HG03558 (cell line): ENCODE data around the gene JCHAIN.
"Not testable (repeated sequence)": the region's sequence is repeated elsewhere in the genome, so short reads cannot be mapped to it uniquely, and the experiment has no call there.

Source experiments
- ATAC-seq: cut with Tn5 transposase; IDR thresholded peaks from one replicate; pipeline ENCODE4 v1.9.1; 2021; ENCODE audit warnings: moderate number of reproducible peaks; ENCODE audit not compliant: unreplicated experiment; ENCODE audit errors: extremely low read depth

JCHAIN gene

DNA sequence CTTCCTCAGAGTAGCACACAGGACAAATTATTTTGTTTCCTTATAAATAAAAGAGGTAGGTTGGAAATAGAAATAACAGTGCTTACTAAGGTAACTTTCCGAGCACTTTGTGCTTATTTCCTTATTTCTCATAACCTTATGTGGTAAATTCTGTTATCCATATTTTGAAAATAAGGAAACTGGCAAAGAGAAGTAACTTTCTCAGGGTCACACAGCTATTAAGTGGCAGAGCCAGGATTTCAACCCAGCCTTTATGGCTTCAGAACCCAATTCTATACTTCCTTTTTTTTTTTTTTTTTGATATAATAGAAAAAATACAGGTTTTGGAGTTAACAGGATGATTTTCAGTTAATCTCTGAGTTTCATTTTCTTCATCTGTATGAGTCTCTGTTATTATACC is 25.4 kb upstream of the JCHAIN start:
- ATAC-seq: no peak

DNA sequence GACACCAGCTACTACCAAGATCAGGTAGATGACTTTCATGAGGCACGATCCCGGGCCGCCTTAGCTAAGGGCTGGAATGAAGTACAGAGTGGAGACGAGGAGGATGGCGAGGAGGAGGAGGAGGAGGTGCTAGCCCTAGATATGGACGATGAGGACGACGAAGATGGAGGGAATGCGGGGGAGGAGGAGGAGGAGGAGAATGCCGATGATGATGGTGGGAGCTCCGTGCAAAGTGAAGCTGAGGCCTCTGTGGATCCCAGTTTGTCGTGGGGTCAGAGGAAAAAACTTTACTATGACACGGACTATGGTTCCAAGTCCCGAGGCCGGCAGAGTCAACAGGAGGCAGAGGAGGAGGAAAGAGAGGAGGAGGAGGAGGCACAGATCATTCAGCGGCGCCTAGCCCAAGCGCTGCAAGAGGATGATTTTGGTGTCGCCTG is 22.5 kb upstream of the JCHAIN start:
- ATAC-seq: no peak

DNA sequence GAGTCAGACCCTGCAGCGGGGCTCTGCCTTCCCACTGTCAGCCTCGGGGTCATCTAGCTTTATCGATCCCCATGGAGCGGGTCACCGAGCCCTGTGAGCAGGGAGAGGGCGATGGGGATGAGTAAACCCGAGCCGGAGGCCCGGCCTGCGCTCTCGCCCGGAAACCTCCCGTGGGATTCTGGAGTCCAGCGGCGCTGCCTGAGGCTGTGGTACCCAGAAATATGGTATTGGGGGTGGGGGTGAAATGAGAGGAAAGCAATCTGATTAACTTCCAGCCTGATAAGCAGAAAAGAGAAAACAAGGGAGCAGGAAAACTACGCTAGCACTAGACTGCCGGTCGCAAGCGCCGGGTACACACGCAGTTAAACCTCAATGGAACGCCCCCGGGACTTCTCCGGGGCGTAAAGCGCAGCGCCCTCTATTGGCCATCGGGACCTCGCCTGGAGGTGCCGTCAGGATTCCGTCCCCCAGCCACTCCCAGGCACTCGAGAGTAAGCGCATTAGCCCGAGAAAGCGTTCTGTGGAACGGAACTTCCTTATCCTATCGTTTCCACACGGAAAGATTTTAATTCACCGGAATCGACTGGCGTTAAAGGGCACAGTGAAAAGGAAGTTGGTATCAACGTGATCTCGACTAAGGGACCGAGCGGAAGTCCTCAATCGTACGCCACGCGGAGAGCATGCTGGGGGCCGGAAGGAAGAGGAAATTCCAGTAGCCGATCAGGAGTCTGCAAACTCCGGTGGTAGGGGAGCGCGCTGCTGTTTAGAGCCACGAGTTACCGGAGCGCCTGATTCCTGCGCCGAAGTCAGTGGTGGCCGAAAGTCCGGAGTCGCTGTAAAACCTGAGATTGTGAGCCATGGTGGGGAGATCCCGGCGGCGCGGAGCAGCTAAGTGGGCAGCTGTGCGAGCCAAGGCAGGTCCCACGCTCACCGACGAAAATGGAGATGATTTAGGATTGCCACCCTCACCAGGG is 21.8 kb upstream of the JCHAIN start, which contains the start of gene UTP3:
TSS of gene UTP3 (plus strand) at position 712 of the 974 bp plus-strand sequence. CDS start at position 858, 146 bp downstream.
- ATAC-seq: peak; percentile 88

DNA sequence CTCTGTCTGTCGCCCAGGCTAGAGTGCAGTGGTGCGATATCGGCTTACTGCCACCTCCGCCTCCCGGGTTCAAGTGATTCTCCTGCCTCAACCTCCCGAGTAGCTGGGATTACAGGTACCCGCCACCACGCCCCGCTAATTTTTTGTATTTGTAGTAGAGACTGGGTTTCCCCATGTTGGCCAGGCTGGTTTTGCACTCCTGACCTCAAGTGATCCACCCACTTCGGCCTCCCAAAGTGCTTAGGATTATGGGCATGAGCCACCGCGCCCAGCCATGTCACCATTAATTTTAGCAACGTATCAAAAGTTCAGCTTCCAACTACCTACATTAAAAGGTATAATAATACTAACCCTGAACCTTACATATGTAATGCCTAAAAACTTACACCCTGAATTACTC is 21.1 kb upstream of the JCHAIN start:
- no peak for ATAC-seq

DNA sequence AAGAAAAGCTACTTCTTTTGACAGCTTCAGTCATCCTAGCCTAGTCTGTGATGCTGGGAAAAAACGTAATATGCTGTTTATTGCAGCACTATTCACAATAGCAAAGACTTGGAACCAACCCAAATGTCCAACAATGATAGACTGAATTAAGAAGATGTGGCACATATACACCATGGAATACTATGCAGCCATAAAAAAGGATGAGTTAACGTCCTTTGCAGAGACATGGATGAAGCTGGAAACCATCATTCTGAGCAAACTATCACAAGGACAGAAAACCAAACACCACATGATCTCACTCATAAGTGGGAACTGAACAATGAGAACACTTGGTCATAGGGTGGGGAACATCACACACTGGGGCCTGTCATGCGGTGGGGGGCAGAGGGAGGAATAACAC is 15.8 kb upstream of the JCHAIN start:
- not testable (repeated sequence) for ATAC-seq

DNA sequence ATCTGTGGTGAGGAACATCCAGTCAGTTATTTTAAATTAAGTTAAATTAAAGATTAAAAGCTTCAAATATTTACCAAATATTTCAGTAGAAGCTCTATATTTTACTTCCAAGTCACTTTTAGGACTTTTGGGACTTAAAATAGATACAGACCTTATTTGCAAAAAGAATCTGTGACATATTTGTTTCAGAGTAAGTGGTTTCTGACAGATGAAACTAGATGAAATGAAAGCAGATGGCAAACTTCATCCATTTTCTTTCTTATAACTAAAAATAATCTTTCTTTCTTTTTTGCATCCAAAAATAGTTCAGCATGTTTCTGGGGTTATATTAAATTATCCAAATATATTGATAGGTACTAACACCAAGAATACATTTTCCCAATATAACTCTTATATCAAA is 15.4 kb upstream of the JCHAIN start:
- ATAC-seq: no peak

DNA sequence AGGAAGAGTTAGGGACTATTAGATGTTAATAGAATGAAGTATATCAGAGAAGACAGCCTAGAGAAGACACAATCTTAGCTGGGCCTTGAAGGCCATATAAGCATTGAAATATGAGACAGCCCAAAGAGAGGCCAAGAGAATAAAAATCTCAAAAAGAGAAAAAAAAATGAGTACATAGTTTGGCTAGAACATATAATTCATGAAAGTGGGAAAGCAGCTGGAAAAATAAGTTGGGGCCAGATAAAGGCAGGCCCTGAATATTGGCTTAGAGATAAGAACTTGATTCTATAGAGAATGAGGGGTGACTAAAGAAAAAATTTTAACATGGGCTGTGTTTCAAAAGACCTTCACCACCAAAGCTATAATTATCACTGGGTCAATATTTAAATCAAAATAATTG is 14.6 kb upstream of the JCHAIN start:
- no peak for ATAC-seq

DNA sequence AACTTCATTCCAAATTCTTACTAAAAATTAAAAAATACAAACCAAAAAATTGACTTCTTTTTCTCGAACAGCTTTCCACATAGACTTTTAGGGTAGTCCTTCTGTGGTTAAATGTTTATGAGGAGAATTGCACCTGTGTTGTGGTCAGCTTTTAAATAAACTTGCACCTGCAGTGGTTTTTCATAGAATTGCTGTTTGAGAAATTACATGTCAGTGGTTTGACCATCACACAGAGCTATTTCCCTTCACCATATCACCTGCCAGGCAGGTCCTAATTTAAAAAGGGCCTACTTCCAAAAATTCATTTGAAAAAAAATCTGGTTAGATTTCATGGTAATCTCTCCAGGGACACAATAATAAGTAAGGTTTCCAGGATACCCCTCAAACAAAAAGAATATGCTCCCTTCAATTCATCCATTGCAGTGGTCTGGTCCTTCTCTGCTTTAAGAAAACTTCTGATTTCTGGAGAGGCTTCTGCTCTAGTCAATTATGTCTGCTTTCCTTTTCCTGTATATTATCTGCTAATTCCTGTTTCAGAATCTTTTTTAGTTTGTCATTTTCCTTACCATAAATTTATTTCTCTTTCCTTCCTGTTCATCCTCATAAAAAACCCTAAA is 12.2 kb upstream of the JCHAIN start:
- ATAC-seq: peak; percentile 72

DNA sequence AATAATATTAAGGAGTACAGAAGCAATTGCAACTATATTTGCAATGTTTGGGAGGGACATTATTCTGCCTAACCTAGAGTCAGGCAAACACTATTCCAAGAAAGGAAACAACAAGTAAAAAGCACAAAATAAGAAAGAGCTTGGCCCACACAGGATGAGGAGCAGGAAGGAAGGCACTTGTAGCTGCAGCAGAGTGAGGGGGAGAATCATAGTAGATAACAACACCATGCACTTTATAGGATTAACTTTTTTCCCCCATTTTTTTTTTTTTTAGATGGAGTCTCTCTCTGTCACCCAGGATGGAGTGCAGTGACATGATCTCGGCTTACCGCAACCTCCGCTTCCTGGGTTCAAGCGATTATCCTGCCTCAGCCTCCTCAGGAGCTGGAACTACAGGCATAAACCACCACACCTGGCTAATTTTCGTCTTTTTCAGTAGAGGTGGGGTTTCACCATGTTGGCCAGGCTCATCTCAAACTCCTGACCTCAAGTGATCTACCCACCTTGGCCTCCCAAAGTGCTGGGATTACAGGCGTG is 10.3 kb upstream of the JCHAIN start:
- ATAC-seq: no peak

DNA sequence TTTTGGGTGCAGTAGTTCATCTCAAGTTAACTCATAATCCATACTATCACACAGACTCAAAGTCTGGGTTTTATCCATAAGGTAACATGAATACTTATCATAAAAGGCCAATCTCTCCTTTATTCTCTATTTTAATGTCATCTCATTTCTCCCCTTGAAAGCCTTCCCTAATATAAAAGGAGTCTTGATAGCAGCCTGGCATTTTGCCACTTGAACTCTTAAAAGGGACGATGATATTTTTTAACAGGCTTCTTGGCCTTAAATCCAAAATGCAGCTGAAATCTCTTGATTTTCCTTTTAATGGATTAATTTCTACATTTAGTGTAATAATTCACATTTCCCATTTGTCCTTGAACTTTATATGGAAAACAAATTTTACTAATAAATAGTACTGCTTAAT is 8.4 kb upstream of the JCHAIN start:
- no peak for ATAC-seq

DNA sequence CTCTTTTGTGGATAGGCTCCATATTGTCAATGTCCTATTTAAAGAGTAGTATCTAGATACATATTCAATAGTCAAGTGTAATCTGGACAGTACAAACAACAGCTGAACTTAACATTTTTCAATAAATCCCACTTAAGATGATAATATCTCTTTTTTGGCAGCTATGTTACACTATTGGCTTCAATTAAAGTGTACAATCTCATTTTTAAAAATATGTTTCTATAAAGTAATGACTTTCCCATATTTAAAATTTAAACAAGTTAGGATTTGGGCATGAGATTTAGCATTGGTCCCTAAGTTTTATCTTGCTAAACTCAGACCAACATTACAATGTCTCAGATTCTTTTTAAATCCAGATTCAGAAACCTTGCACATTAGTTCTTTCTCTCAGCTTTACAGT is 7.9 kb upstream of the JCHAIN start:
- ATAC-seq: no peak

DNA sequence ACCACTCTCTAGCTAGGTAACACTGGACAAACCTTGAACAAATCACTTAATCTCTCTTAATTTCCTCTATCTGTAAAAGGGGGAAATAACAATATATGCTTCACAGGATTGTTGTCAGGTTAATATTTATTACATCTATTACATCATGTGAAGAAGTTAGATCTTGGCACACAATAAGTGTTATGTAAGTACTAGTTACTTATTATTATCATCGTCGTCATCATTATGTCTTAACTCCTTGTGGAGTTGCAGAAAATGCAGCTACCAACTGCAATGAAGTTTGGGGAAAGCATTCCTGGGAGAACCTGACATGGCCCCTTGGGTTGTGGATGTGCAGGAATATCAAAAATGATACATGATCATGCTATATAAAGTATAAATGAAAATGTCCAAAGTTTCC is 4.8 kb upstream of the JCHAIN start:
- ATAC-seq: no peak

DNA sequence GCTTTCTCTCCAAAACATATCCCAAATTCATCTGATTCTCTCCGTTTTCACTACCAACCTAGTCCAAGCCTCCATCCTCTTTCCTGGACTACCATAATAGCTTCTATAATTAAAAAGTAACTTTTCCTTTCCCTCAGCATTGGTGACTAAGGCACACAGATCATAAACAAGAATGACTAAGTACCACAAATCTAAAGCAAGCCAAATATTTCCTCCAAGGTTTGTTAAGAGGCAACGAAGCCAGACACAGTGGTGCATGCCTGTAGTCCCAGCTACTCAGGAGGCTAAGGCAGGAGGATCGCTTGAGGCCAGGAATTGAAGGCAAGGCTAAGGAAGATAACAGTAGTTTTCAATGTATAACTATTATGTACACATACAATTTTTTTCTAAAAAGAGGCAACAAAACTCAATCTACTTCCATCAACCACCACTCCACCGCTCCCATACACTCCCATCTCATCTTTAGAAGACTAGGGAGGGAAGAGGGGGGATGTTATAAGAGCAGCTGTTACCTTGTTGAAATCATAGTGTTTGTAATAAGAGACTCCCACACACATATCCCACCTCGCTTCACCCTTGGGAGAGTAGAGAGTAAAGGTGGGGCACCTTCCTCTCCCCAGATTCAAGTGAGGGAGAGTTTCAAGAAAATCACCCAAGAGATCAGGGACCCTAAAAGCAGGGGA is 4.2 kb upstream of the JCHAIN start:
- ATAC-seq: no peak

DNA sequence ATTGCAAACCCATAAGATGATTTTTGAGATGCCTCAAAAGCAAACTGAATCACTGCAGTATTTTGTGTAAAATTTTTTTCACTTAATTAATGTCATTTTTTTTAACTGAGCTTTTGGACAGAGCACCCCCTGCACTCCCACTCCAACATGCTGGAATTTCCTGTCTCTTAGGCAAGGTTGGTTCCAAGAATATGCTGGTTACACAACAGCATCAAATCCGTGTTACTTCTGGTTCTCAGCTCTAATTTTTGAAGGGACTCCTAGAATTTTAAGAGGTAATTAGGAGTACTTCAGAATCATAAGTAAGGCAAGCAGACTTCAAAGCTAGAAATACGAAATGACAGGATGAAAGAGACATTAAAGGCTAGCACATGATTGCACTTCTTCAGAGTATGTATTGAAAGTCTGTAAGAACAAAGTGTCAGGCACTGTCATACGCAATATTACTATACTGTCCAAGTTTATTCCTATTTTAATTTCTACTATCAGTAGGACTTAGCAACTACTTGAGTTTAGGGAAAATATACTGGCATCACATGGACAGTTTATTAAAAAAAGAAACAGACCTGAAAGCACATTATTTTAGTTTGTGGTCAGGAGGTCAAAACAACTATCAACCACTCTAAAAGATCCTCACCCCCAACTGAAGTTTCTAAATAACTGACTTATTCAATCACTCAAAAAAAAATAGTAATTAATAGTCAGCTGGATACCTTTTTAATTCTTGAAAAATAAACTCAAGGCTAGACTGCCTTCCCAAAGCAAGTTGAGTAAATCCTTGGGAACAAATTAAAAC is 1.6 kb upstream of the JCHAIN start:
- ATAC-seq: no peak

DNA sequence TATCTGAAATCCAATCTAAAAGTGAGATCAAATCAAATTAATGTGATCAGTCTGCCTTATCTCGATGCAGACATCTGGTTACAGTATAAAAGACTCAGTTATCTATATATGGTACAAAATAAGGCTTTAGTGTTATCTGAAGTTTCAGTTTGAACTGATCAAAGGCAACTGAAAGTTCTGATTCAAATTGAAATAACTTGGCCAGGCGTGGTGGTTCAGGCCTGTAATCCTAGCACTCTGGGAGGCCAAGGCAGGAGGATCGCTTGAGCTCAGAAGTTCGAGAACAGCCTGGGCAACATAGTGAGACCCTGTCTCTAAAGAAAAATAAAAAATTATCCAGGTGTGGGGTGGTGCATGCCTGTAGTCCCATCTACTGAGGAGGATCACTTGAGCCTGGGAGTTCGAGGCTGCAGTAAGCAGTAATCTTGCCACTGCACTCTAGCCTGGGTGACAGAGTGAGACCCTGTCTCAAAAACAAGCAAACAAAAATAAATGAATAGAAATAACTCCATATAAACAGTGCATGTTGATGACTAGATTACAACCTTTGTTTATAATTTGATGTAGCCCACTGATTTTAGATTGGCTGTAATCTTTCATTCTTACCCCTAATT is 4.9 kb downstream of the JCHAIN start:
- ATAC-seq: peak; percentile 82

DNA sequence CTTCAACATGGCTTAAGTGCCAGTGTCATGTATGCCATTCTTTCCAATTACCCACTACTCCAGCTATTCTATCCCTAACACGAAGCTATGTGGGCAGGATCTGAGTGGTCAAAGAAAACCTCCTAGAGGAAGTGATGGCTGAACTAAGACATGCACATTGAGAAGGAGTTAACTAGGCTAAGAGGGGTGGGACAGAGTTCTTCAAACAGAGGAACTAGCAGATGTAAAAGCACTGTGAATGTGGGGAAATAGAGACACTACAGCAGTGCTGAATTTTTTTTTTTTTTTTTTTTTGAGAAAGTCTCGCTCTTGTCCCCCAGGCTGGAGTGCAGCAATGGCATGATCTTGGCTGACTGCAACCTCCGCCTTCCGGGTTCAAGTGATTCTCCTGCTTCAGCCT is 6.2 kb downstream of the JCHAIN start:
- ATAC-seq: no peak

DNA sequence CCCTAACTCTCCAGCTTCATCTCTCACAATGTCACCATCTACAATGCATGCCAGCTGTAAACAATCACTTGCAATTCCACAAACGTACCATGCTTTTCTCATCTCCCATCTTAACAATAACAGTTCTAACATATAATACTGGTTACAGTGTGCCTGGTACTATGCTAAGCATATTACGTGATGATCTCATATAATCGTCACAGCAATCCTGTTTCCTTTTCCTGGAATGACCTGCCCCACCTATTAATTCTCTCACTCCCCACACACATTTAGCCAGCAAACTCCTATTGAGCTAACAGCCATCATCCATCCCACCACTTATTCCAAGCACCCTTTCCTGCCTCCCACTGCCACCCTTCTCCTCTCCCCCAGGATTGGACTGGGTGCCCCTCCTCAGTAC is 7.9 kb downstream of the JCHAIN start:
- ATAC-seq: no peak

DNA sequence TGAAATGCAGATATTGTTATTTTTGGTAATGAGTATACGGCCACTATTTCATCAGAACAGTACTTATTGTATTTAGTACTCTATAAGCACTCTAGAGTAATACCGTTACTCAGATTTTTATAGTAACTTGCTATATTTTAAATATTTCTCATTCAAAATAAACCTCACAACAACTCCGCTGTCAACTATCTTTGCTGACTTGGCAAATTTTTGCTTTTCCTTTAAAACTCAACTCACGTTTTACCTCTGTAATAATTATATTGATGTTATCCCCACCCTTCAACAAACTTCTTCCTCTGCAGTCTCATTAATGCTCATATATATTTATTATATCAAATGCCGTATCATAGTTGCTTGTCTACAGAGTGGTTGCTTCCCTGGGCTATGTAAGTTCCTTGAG is 9.0 kb downstream of the JCHAIN start:
- ATAC-seq: no peak

DNA sequence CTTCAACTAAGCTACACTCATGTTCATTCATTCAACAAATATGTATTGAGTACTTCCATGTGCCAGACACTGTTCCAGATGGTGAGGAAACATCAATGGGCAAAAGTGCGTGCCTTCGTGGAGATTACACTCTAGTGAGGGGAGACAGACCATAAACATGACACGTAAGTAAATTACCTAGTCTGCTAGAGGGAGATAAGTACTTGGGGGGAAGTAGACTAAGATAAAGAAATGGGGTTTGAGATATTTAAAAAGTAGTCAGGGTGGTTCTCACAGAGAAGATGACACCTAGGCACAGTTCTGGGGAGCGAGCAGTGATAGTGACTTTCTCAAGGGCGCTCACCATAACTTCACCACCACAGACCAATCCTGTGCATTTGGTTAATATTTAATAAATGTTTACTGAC is 11.7 kb downstream of the JCHAIN start:
- ATAC-seq: no peak
